Prostate gland (tissue), 2 donors: ENCODE measurements around the gene IKZF1.

Source experiments
- CTCF ChIP-seq, 4 experiments: fragments of 200-600 bp in 2 of 4; fragments of 450-650 bp in 2 of 4; sonication (generic) in 2 of 4; IDR thresholded peaks; 1 replicate in 3 of 4; 2 replicates in 1 of 4; pipeline ENCODE4 v1.5.1; 2016 to 2019; ENCODE audit warnings: antibody characterized with exemption in 4 of 4, mild to moderate bottlenecking in 2 of 4, moderate library complexity in 2 of 4
- POLR2A ChIP-seq: fragments of 450-650 bp; IDR thresholded peaks from one replicate; pipeline ENCODE4 v1.6.1; 2016; ENCODE audit warnings: antibody characterized with exemption, mild to moderate bottlenecking
- POLR2AphosphoS5 ChIP-seq: sonication (generic); formaldehyde crosslinking; IDR thresholded peaks from one replicate; pipeline ENCODE4 v1.6.1; 2017; ENCODE audit warnings: antibody characterized with exemption

- no peak for TF ChIP-seq CTCF (IDR thresholded peaks at IDR 0.05)
- no peak for TF ChIP-seq POLR2AphosphoS5
- TF ChIP-seq POLR2A: no peak
Measured at GRCh38 chr7:50389961-50390360, 85.4 kb downstream of the IKZF1 start.
